Neural crest cell (in vitro differentiated cells): Measurements from ENCODE around the gene ZNF540. TPM values are rescaled to one million over a fixed set of nuclear protein-coding genes. Genes with fewer than 3 reads are reported as not detected.
A peak's percentile ranks its signal among the peaks of the same experiment; 100 is the strongest.

ENCODE experiments used
- DNase-seq: peaks from one replicate; pipeline ENCODE4 v3.0.0; 2021; ENCODE audit warnings: low read depth, mixed read lengths, low spot score
- H3K27ac Mint-ChIP-seq: one replicate; pipeline ENCODE4 v1.8.0; 2021; ENCODE audit warnings: mild to moderate bottlenecking, mixed read lengths; ENCODE audit not compliant: unreplicated experiment
- H3K27me3 Mint-ChIP-seq: 2 replicates; pipeline ENCODE4 v1.8.0; 2021; ENCODE audit warnings: low read depth, mild to moderate bottlenecking, mixed read lengths
- H3K36me3 Mint-ChIP-seq: 2 replicates; pipeline ENCODE4 v1.8.0; 2021; ENCODE audit warnings: low read depth, mild to moderate bottlenecking, mixed read lengths
- H3K4me1 Mint-ChIP-seq: 2 replicates; pipeline ENCODE4 v1.8.0; 2021; ENCODE audit warnings: mixed read lengths
- H3K4me3 Mint-ChIP-seq: one replicate; pipeline ENCODE4 v1.8.0; 2021; ENCODE audit warnings: mild to moderate bottlenecking, mixed read lengths
- H3K9me3 Mint-ChIP-seq: 2 replicates; pipeline ENCODE4 v1.8.0; 2021; ENCODE audit warnings: mixed read lengths
- CTCF ChIP-seq: fragments of 200-600 bp; sonication (generic); conservative IDR thresholded peaks from 2 replicates; pipeline ENCODE4 v1.5.0; 2021; ENCODE audit warnings: antibody characterized with exemption, mild to moderate bottlenecking
- long read RNA-seq: library from polyadenylated mRNA; unstranded; transcript quantifications from one replicate; pipeline ENCODE4 v2.0.0, GENCODE V29; 2020
- total RNA-seq: library from RNA; stranded (reverse); gene quantifications from 2 replicates; pipeline ENCODE4 v1.2.1, GENCODE V29; 2021

The ZNF540 gene
- total RNA-seq: 1.0 and 1.3 TPM in 2 replicates
- long read RNA-seq, transcript ZNF540-201 (5 exons, 3,099 nt): major isoform, 7 of 13 reads
- long read RNA-seq, partial matches to known transcripts: 2 of 13 reads
- long read RNA-seq, other reads (novel, unspliced or antisense): 3 of 13 reads

GRCh38 chr19:37594304-37594981 is at the start of gene ZNF540, which contains the start of gene ZNF571:
Gene ZNF540 (plus strand): TSS chr19:37594876. CDS start chr19:37598448, 3,572 bp downstream.
Gene ZNF571 (minus strand): TSS chr19:37594792. CDS start chr19:37586676, 8,116 bp downstream.
- peaks cover 25% of the 10 kb centered on the region for H3K4me1 Mint-ChIP-seq
- H3K27me3 Mint-ChIP-seq: peaks cover 14% of the 10 kb centered on the region
- TF ChIP-seq CTCF: no peak
- DNase-seq: peak; percentile 73
- peak within 1 kb of the TSS; percentile 96 for H3K4me3 Mint-ChIP-seq
- H3K27ac Mint-ChIP-seq: peak within 1 kb of the TSS; percentile 81
- H3K36me3 Mint-ChIP-seq: peaks cover 17% of the 10 kb centered on the region
- H3K9me3 Mint-ChIP-seq: peaks cover 7% of the 10 kb centered on the region

GRCh38 chr19:37551129-37551993 is 43.3 kb upstream of the ZNF540 start:
- Mint-ChIP-seq H3K9me3 (peaks cover 18% of the 10 kb centered on the region), H3K27me3 (no peaks in the 10 kb centered on the region), H3K4me3 (no peak overlapping the region), H3K36me3 (peaks cover 48% of the 10 kb centered on the region), H3K27ac (no peak overlapping the region), H3K4me1 (no peaks in the 10 kb centered on the region)
- no peak for DNase-seq
- no peak for TF ChIP-seq CTCF

DNA sequence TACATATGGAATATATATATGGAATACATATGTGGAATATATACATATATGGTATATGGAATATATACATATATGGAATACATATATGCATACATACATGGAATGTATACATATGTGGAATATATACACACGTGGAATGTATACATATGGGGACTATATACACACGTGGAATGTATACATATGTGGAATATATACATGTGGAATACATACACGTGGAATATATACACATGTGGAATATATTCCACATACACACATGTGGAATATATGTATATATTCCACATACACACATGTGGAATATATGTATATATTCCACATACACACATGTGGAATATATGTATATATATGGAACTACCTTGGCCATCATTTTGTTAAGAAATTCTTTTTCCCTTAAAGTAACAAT is 31.2 kb upstream of the ZNF540 start:
- Mint-ChIP-seq H3K4me3 (no peak overlapping the region), H3K27me3 (no peaks in the 10 kb centered on the region), H3K36me3 (peaks cover 77% of the 10 kb centered on the region), H3K9me3 (peaks cover 32% of the 10 kb centered on the region), H3K27ac (no peak overlapping the region), H3K4me1 (no peaks in the 10 kb centered on the region)
- no peak for TF ChIP-seq CTCF
- no peak for DNase-seq

DNA sequence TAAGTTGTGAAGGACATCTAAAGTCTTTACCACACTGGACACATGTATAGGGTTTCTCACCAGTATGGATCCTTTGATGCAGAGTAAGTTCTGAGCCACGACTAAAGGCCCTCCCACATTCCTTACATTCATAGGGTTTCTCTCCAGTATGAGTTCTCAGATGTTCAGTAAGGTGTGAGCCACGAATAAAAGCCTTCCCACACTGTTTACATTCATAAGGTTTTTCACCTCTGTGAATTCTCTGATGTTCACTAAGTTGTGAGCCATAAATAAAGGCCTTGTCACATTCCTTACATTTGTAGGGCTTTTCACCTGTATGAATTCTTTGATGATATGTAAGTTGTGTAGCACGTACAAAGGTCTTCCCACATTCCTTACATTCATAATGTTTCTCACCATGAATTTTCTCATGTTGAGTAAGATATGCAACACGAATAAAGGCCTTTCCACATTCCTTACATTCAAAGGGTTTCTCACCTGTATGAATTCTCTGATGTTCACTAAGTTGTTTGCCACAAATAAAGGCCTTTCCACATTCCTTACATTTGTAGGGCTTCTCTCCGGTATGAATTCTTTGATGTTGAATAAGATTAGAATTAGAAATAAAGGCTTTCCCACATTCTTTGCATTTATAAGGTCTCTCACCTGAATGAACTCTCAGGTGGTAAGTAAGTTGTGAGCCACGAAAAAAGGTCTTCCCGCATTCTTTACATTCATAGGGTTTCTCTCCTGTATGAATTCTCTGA is 29.9 kb upstream of the ZNF540 start:
- TF ChIP-seq CTCF: no peak
- Mint-ChIP-seq H3K4me3 (no peak overlapping the region), H3K27ac (no peak overlapping the region), H3K4me1 (no peaks in the 10 kb centered on the region), H3K9me3 (peaks cover 34% of the 10 kb centered on the region), H3K27me3 (no peaks in the 10 kb centered on the region), H3K36me3 (peaks cover 77% of the 10 kb centered on the region)
- no peak for DNase-seq

DNA sequence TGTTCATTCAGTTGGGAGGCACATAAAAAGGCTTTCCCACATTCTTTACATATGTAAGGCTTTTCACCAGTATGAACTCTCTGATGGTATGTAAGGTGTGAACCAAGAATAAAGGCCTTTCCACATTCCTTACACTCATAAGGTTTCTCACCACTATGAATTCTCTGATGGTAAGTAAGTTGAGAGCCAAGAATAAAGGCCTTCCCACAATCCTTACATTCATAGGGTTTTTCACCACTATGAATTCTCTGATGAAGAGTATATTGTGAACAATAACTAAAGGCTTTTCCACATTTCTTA is 29.4 kb upstream of the ZNF540 start:
- Mint-ChIP-seq H3K4me3 (no peak overlapping the region), H3K36me3 (peaks cover 81% of the 10 kb centered on the region), H3K9me3 (peaks cover 38% of the 10 kb centered on the region)

More for the DNA sequence above, 29.4 kb upstream of the ZNF540 start:
- DNase-seq: no peak
- no peak overlapping the region for H3K27ac Mint-ChIP-seq
- no peaks in the 10 kb centered on the region for H3K27me3 Mint-ChIP-seq
- no peak for TF ChIP-seq CTCF
- no peaks in the 10 kb centered on the region for H3K4me1 Mint-ChIP-seq
